GM21786 (cell line): ENCODE results near the gene COPS7A.
"Not testable (repeated sequence)": the region's sequence is repeated elsewhere in the genome, so short reads cannot be mapped to it uniquely, and the experiment has no call there.

Experiments
- ATAC-seq: cut with Tn5 transposase; IDR thresholded peaks from one replicate; pipeline ENCODE4 v1.9.1; 2021; ENCODE audit not compliant: unreplicated experiment

COPS7A gene

GRCh38 chr12:6701078-6701768 lies 22.6 kb upstream of the COPS7A start:
- ATAC-seq: no peak

- ATAC-seq: no peak
These were observed 20.2 kb upstream of the COPS7A start for GRCh38 chr12:6703631-6704030.

- not testable (repeated sequence) for ATAC-seq
These were observed 15.5 kb upstream of the COPS7A start for GRCh38 chr12:6708351-6708750.

- no peak for ATAC-seq
These were observed 14.9 kb upstream of the COPS7A start for GRCh38 chr12:6708960-6709394.

- ATAC-seq: not testable (repeated sequence)
These were observed 7.6 kb upstream of the COPS7A start for GRCh38 chr12:6716031-6716873.

GRCh38 chr12:6716874-6717437 lies 6.9 kb upstream of the COPS7A start:
- ATAC-seq: no peak

GRCh38 chr12:6722863-6723262 lies 983 bp upstream of the COPS7A start:
- ATAC-seq: no peak

- no peak for ATAC-seq
These were observed 557 bp downstream of the COPS7A start for GRCh38 chr12:6724409-6724797.

GRCh38 chr12:6725350-6725749 lies 1.5 kb downstream of the COPS7A start:
- no peak for ATAC-seq

- no peak for ATAC-seq
These were observed 5.3 kb downstream of the COPS7A start for GRCh38 chr12:6729186-6729585.

GRCh38 chr12:6730169-6730568 lies 6.3 kb downstream of the COPS7A start:
- ATAC-seq: no peak

GRCh38 chr12:6734506-6735387 lies 10.9 kb downstream of the COPS7A start:
- no peak for ATAC-seq

GRCh38 chr12:6735448-6736191 lies 11.8 kb downstream of the COPS7A start:
- no peak for ATAC-seq

- ATAC-seq: no peak
These were observed 12.9 kb downstream of the COPS7A start for GRCh38 chr12:6736754-6737153.

GRCh38 chr12:6742080-6742479 lies 18.2 kb downstream of the COPS7A start:
- ATAC-seq: not testable (repeated sequence)

- ATAC-seq: no peak
These were observed 19.0 kb downstream of the COPS7A start for GRCh38 chr12:6742834-6743233.

- ATAC-seq: not testable (repeated sequence)
These were observed 19.5 kb downstream of the COPS7A start for GRCh38 chr12:6743300-6743699.

GRCh38 chr12:6745741-6746525 lies 22.1 kb downstream of the COPS7A start:
- no peak for ATAC-seq

- no peak for ATAC-seq
These were observed 23.4 kb downstream of the COPS7A start for GRCh38 chr12:6747216-6747615.
